ENCODE measurements around the gene LRRC37A.
"Not testable (repeated sequence)": the region's sequence is repeated elsewhere in the genome, so short reads cannot be mapped to it uniquely, and the experiment has no call there.

Gene LRRC37A

DNA sequence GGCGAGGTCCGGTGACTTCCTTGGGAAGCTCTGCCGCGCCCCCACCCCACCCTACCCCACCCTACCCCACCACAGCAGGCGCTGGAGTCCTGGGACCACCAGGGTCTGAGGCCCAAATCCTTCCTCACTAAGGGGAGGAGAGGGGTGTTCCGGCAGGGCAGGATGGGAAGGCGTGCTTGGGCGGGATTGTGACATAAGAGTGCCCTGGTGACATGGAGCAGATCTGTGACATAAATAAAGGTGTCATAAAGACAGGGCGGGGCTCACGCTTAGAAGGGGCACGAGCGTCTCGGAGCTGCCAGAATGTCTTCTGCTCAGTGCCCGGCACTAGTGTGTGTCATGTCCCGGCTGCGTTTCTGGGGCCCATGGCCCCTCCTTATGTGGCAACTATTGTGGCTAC, at the start of gene LRRC37A:
LRRC37A (plus strand) TSS at position 301 of the 400 bp plus-strand sequence; CDS start at position 304, 3 bp downstream.
- ATAC-seq = not testable (repeated sequence)

DNA sequence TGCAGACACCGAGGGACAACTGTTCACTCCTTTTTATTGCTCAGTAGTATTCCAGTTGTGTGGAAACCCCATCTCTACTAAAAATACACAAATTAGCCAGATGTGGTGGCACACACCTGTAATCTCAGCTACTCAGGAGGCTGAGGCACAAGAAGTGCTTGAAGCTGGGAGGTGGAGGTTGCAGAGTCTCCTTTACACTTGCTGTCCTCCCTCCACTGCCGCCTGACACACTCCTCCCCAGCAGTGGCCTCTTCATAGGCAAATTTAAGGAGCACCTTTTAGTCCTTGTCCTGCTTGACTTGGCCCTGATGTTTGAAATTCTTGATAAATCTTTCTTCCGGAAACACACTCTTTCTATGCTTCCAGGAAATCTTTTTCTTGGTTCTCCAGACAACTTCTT, 45.8 kb upstream of the LRRC37A start:
- not testable (repeated sequence) for ATAC-seq

DNA sequence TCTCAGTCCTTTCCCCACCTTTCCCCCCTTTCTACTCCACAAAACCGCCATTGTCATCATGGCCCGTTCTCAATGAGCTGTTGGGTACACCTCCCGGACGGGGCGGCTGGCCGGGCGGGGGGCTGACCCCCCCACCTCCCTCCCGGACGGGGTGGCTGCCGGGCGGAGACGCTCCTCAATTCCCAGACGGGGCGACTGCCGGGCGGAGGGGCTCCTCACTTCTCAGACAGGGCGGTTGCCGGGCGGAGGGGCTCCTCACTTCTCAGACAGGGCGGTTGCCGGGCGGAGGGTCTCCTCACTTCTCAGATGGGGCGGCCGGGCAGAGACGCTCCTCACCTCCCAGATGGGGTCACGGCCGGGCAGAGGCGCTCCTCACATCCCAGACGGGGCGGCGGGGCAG, 42.1 kb upstream of the LRRC37A start:
- not testable (repeated sequence) for ATAC-seq

DNA sequence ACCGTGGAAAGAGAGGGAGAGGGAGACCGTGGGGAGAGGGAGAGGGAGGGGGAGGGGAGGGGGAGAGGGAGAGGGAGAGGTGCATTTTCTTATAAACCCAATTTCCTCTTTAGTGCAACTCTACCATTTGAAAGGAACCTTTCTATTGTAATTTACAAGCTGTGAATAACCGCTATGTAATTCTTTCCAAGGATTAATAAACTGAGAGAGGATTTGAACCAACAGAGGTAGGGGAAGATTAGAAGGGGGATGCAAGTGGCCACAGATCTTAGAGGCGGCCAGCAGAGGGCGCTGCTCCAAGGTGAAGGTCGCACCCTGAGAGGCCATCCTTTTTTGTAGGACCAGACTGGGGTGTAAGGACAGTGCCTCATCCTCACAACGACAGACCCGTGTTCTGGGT, 41.2 kb upstream of the LRRC37A start:
- ATAC-seq = peak; percentile 88

DNA sequence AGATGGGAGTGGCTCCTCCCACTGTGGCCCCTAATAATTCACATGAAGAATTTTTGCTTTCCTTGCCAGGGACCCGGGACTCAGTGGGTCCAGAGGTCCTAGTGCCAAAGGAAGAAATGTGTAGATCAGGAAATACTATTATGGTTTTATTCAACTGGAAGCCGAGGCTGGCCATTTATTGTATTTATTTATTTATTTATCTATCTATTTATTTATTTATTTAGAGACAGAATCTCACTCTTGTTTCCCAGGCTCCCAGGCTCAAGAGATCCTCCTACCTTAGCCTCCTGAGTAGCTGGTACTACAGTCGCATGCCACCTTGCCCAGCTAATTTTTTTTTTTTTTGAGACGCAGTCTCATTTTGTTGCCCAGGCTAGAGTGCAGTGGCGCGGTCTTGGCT, 40.7 kb upstream of the LRRC37A start:
- not testable (repeated sequence) for ATAC-seq

DNA sequence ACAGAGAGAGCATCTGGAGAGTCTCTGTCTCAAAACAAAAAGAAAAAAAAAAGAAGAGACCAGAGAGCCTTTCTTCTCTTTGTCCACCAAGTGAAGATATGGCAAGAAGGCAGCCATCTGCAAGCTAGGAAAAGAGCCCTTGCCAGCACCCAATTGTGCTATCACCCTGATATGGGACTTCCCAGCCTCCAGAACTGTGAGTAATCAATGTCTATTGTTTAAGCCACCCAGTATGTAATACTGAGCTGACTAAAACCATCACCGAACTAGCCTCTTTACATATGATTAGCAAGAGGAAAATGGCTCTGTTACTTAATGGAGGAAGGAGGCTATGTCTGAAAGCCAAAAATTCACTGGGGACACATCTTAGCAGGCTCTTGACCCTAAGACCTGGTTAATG, 38.6 kb upstream of the LRRC37A start:
- ATAC-seq = peak; percentile 43 to 61

DNA sequence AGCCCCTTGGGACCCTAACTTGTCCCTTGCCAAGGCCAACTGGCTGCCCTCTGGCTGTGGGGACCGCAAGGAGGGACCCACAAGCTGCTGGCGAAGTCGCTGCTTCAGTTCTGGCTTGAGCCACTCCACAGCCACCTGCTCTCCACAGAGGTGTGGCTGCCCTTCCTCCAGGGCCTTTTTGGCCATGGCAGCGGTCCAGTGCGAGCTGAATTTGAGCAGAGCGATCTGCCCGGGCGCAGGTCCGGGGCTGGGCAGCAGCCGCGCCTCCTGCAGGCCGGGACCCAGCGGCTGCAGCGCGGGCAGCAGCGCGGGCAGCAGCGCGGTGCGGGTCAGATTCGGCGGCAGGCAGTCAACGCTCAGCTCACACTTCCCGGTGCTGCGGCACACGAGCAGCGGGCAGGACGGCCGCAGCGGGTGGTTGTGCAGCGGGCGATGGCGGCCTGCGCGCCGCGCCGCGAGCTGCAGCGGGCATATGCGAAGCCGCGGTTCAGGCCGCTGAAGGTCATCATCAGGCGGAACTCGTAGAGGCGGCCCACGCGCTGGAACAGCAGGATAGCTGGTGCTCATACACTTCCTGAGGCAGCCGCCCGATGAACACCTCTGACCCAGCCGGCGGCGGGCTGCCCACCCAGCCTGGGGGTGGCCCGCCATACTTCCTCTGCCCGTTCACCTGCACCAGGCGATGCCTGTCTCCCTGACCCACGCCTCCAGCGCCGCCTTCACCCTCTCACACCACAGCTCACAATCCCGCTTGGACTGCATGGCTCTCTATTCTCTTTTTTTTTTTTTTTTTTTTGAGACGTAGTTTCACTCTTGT, 34.9 kb upstream of the LRRC37A start:
- ATAC-seq = peak; percentile 54

DNA sequence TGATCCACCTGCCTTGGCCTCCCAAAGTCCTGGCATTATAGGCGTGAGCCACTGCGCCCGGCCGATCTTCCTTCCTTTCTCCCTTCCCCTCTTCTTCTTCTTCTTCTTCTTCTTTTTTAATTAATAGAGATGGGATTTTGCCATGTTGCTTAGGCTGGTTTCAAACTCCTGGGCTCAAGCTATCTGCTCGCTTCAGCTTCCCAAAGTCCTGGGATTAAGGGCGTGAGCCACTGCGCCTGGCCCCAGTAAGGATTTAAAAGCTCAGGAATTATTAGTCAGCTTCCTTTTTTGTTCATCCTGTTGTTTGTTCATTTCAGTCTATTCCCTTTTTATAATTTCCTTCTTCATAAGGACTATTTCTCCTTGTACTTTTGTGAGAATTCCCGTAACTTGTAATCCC, 32.7 kb upstream of the LRRC37A start:
- no peak for ATAC-seq

DNA sequence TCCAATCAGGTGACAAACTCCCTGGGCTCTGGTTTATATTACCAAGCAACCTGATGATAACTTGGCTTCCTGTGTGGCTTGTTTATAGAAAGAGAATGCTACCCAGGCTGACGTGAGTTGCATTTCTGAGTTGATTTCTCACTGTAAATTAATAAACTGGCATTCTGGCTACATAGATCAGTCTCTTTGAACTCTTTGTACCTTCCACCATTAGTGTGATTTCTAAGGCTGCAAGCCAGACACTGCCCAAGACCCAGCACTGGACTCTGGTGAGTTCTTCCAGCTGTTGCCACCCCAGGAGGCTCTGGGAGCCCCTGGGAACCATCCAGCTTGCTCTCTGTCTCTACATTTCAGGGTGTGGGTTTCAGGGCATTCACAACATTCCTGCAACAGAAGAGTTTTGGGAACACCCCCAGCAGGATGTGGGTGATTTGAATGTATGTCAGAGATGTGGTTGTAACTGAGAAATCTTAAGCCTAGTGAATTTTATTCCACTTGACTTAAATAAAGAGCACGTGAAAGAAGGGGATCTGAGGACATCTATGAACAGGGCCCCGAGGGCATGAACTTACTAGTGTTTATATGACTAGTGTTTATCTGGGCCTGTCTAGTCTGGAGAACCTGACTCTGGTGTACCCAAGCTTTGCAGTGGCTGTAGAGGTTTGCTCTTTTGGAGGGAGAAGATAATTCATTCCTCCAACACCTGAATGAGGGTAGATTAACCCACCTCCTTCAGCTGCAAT, 30.3 kb upstream of the LRRC37A start:
- no peak for ATAC-seq

DNA sequence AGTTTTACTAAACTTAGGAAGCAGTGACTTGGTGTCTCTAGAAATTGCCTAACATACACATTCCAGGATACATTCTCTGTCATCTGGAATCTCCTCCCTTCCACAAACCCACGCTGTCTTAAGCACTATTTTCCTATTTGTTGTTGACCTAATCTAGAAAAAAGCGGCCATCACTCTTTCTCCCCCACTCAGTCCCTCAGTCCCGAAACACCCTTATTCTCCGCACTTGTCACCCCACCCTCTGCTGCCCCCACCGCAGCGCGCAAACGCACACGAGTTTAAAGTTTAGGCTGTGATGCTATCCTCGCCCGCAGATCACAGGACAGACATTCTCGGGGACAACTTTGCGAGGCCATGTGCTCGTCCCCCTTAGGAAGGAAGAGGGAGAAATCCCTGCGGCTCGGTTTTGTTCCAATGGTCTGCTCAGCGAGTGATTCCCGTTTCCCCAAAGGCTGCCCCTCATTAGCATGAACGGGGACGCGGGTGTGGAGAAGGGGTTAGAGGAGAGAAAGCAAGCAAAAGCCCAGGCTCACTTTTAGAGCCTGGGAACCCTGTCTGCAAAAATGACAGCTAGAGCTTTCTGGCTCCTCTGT, 28.8 kb upstream of the LRRC37A start:
- not testable (repeated sequence) for ATAC-seq

DNA sequence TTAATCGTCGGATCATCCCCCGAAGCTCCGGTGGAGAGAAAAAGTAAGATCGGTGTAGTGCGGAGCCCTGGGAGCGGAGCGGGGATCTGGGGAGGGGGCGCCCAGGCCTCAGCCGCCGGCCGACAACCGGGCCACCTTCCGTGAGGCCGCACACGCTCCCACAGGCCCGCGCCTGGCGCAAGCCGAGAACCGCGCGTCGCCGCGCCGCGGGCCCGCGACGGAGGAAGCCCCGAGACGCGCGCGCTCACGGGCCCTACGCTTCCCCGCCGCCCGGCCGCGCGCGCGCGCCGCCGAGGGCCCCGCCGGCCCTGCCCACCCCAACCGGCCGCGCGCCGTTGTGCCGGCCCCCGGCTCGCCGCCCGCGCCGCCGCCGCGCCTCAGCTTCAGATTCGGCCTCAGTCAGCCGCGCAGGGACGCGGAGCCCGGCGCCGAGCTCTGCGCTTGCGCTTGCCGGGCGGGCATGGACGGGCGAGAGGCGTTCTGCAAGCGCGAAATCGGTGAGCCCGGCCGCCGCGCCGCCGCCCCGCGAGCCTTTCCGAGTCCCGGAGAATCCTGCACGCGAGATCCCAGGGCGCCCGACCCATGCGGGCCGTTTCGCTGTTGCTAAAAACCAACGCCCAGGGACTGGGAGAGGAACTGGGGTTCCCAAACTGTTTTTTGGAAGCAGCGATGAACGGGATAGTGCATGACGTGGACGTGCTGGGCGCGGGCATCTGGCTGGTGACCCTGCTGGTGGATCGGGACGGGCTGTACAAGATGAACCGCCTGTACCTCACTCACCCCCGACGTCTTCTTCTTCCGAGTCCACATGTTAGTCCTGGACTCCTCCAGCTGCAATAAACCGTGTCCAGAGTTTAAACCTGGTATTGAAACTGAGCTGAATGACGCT, 28.0 kb upstream of the LRRC37A start:
- ATAC-seq = peak; percentile 92 to 94

DNA sequence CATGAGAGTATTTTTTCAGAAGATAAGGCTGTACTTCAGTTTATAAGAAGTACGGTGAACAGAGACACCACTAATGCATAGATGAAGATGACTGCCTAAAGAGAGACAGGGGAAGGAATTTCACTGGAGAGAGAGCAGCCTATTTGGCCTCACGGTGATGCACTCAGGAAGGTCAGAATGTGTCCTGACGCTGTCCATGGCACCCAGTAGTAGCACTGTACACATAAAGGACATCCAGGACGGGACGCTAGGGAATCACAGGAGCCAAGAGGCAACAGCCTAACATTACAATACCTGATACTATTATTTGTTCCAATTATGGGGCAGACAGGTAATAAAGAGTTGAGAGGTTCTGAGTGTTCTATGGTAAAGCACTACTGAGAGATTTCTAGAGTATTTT, 24.9 kb upstream of the LRRC37A start:
- ATAC-seq = no peak

DNA sequence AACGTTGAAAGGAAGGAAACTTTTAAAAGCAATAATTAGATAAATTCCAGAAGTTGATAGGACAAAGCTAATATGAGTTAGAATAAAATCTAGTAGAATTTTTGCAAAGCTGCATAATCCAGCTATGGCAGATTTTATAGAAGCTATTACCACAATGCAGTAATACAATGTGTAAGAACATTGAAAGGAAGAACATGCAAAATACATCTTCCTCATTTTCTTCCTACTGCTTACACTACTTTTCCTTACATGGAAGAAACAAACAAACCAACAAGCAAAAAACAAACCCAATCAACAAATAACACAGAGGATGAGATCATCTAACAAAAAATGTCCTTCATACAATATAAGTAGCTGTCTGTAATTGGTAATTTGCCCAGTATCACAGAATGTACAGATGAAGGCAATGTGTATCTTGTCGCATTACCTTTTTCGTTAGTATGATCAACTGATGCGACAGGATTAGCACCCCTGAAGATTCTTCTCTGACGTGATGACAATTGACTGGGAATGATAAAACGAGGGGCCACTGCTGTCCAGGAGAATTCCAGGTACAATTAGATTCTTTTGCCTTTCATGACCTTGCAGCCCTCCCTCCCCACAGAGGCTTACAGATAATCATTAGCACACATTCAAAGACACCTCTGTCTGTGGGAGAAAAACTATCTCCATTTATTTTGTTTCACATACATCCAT, 21.2 kb upstream of the LRRC37A start:
- ATAC-seq = no peak

DNA sequence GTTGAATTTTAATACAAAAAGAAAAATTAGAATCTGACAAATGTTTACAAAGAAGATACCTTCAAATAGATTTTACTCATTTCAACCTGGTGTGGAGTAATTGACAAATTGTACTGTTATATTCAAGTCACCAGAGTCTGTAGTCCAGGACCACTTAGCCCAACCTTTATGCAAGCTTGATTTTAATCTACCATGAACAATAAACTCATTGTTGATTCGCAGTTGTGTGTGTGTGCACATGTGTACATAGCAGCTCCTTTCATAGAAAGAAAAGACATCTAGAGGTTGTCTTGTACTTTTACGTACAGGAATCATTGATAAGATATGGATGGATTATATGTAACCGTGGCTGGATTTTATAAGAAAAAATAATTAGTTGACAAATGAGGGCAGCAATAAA, 20.7 kb upstream of the LRRC37A start:
- ATAC-seq = no peak

DNA sequence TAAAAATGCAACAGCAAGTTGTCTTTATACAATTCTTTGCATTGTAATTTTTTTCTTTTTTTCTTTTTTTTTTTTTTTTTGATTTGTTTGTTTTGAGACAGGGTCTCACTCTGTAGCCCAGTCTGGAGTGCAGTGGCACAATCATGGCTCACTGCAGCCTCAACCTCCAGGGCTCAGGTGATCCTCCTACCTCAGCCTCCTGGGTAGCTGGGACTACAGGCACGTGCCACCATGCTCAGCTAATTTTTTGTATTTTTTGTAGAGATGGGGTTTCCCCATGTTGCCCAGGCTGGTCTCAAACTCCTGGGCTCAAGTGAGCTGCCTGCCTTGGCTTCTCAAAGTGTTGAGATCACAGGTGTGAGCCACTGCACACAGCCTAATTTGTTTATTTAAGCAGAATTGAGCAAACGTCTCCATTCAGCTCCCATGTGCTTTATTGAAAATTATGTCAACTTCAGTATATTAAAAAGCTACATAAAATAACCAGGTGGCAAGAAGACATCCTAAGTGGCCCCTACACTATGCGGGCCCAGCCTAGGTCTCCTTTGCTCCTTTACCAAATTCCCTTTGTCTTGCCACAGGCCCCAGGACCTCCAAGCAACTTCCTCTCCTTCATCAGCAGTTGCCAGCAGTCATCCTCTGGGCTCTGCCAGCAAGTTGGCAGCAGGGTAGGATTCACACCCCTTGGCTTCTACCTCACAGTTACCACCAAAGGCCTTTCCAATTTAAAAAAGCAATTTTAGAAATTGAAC, 18.0 kb upstream of the LRRC37A start:
- ATAC-seq = not testable (repeated sequence)

DNA sequence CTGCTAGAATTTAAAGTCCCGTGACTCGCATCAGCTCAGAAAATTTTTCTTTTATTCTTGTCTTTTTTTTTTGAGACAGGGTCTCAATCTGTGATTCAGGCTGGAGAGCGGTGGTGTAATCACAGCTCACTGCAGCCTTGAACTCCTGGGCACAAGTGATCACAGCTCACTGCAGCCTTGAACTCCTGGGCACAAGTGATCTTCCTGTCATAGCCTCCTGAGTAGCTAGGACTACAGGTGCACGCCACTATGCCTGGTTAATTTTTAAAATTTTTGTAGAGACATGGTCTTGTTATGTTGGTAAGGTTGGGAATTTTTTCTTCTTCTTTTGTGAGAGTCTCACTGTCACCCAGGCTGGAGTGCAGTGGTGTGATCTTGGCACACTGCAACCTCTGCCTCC, 13.6 kb upstream of the LRRC37A start:
- ATAC-seq = not testable (repeated sequence)

DNA sequence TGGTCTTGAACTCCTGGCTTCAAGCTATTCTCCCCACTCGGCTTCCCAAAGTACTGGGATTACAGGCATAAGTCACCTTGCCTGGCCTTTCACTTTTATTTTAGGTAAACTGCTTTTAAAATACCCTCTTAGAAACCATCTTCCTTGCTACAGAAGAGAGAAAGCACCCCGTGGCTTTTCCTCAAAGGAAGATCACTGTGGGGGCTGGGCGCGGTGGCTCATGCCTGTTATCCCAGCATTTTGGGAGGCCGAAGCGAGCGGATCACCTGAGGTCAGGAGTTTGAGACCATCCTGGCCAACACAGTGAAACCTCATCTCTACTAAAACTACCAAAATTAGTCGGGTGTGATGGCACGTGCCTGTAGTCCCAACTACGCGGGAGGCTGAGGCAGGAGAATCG, 12.3 kb upstream of the LRRC37A start:
- ATAC-seq = not testable (repeated sequence)

DNA sequence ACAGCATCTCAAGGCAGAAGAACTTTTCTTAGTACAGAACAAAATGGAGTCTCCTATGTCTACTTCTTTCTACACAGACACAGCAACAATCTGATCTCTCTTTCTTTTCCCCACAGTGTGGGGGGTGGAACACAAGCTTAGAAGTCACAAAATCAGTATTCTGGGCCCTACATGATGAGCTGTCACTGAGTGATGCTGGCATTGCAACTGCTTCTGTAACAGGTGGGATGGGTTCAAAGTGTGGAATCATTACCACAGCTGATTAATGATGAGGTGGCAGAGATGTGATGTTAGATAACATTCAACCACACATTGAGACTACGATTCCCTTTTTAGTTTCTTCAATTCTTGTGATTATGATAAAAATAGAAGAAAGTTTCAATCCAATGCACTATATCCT, 10.5 kb upstream of the LRRC37A start:
- peak; percentile 100 for ATAC-seq

DNA sequence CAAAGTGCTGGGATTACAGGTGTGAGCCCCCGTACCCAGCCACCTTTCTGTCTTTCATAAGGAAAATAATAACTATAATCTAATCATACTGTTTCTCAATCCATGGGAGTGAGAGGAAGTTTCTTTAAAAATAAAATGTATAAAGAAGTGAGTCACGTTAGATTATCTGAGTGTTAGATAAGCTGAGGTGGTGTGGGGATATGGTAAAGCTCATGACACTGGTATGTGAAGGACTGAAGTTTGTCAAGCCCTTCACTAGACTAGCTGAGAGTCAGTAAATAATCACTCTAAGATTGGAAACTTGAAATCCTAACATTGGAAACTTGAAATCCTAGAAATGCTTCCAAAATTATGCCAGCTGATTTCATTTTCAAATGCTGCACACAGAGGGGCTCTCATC, 9.4 kb upstream of the LRRC37A start:
- ATAC-seq = not testable (repeated sequence)

DNA sequence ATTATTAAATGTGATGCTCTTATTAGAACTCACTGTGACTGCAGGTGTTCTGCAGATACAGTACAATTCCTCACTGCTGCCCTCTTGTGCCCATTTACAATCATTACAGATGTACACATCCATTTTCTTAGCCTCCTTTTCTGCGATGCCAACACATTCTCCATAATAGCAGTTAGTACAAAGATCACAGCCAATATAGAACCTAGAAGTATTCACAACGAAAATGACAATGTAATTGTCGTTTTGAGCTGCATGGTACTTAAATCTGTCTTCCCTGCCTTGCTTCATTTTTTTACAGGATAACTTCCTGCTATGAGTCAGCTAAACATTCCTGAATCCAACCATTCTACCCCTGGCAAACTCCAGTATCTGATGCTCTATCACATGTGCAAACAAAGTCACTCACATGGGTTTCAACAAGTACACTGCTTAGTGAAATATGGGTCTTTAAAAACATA, 8.1 kb upstream of the LRRC37A start:
- peak; percentile 24 to 26 for ATAC-seq

DNA sequence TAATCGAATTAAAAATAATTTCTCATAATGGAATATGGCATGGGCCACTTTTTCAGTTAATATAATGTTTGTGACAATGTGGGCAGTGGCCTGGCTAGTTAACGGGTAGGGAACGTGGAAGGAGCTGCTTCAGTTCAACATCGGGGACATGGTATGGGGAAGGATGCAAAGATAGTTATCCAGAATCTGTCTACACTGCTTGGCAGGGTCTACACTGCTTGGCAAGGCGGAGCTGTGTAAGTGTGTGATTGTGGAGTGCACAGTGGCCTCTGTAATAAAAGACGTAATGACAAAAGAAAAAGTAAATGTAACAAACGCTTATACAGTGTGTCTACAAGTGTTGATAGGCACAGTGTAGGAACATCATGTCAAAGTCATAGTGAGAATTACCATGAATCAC, 7.3 kb upstream of the LRRC37A start:
- ATAC-seq = not testable (repeated sequence)

All from activated CD4-positive, CD25-positive, alpha-beta regulatory T cell treated with anti-CD3 and anti-CD28 coated beads, Interleukin-2, amount 50 U/mL, for 24 hours (primary cell).